Measurements from ENCODE around the gene TFF2. TPM values are rescaled to one million over a fixed set of nuclear protein-coding genes. Genes with fewer than 3 reads are reported as not detected.
A peak's percentile ranks its signal among the peaks of the same experiment; 100 is the strongest.

TFF2 gene
- total and polyA plus RNA-seq, 2 donors = 0.41 TPM; not detected in 1

- Histone ChIP-seq H3K4me3 (ENCODE audit: low read length in 2 of 2) (no peak overlapping the region), H3K9me3 (ENCODE audit: control insufficient read depth in 2 of 2, insufficient read depth in 1 of 2, low read length in 1 of 2) (no peaks in the 10 kb centered on the region), H3K36me3 (ENCODE audit: control insufficient read depth in 2 of 2, insufficient read depth in 2 of 2, low read length in 1 of 2) (no peaks in the 10 kb centered on the region), H3K4me1 (ENCODE audit: control insufficient read depth in 2 of 2, insufficient read depth in 2 of 2, low read length in 2 of 2) (peaks cover 9 to 46% of the 10 kb centered on the region in 2 donors), H3K27ac (ENCODE audit: low read depth in 1 of 2, low read length in 1 of 2) (no peak overlapping the region), H3K27me3 (ENCODE audit: control insufficient read depth in 2 of 2, insufficient read depth in 1 of 2, low read length in 1 of 2) (peaks cover 0 to 2% of the 10 kb centered on the region in 2 donors)
- 70% methylated on average over 17 of the region's 17 CpGs for WGBS
- no peak for DNase-seq (ENCODE audit: low read depth in 6 of 9, low spot score in 9 of 9)
These were observed 42.5 kb downstream of the TFF2 start for GRCh38 chr21:42308161-42308913.

- H3K4me3 ChIP-seq (ENCODE audit: low read length in 2 of 2) = no peak overlapping the region
- H3K9me3 ChIP-seq (ENCODE audit: control insufficient read depth in 2 of 2, insufficient read depth in 1 of 2, low read length in 1 of 2) = no peaks in the 10 kb centered on the region
- DNase-seq (ENCODE audit: low read depth in 6 of 9, low spot score in 9 of 9) = no peak
- H3K27ac ChIP-seq (ENCODE audit: low read depth in 1 of 2, low read length in 1 of 2) = no peak overlapping the region
- H3K36me3 ChIP-seq (ENCODE audit: control insufficient read depth in 2 of 2, insufficient read depth in 2 of 2, low read length in 1 of 2) = no peaks in the 10 kb centered on the region
- WGBS = 67% methylated on average over 5 of the region's 5 CpGs
- peaks cover 9 to 51% of the 10 kb centered on the region in 2 donors for H3K4me1 ChIP-seq (ENCODE audit: control insufficient read depth in 2 of 2, insufficient read depth in 2 of 2, low read length in 2 of 2)
- H3K27me3 ChIP-seq (ENCODE audit: control insufficient read depth in 2 of 2, insufficient read depth in 1 of 2, low read length in 1 of 2) = peaks cover 0 to 2% of the 10 kb centered on the region in 2 donors
These were observed 43.7 kb downstream of the TFF2 start for GRCh38 chr21:42307106-42307505.

GRCh38 chr21:42306366-42307035 lies 44.3 kb downstream of the TFF2 start:
- H3K27me3 ChIP-seq (ENCODE audit: control insufficient read depth in 2 of 2, insufficient read depth in 1 of 2, low read length in 1 of 2) = peaks cover 0 to 2% of the 10 kb centered on the region in 2 donors
- WGBS = 44% methylated on average over 17 of the region's 17 CpGs
- no peak overlapping the region for H3K27ac ChIP-seq (ENCODE audit: low read depth in 1 of 2, low read length in 1 of 2)
- no peaks in the 10 kb centered on the region for H3K9me3 ChIP-seq (ENCODE audit: control insufficient read depth in 2 of 2, insufficient read depth in 1 of 2, low read length in 1 of 2)
- no peak overlapping the region for H3K4me3 ChIP-seq (ENCODE audit: low read length in 2 of 2)
- DNase-seq (ENCODE audit: low read depth in 6 of 9, low spot score in 9 of 9) = peak in 1 of 9 donors; percentile 64
- H3K36me3 ChIP-seq (ENCODE audit: control insufficient read depth in 2 of 2, insufficient read depth in 2 of 2, low read length in 1 of 2) = no peaks in the 10 kb centered on the region
- peaks cover 9 to 57% of the 10 kb centered on the region in 2 donors for H3K4me1 ChIP-seq (ENCODE audit: control insufficient read depth in 2 of 2, insufficient read depth in 2 of 2, low read length in 2 of 2)

DNA sequence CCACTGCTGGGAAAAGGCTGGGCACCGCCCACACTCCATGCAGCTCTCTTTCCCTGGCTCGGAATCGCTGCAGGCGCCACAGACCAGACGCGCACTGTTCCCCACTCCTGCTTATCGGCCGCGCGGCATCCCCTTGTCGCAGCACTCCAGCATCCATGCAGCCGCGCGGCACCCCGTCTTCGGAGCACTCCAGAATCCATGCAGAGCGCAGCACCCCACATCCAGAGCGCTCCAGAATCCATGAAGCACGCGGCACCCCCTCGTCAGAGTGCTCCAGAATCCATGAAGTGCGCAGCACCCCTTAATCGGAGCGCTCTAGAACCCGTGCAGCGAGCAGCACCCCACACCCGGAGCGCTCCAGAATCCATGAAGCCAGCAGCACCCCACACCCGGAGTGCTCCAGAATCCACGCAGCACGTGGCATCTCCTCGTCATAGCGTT lies 45.1 kb downstream of the TFF2 start:
- H3K27me3 ChIP-seq (ENCODE audit: control insufficient read depth in 2 of 2, insufficient read depth in 1 of 2, low read length in 1 of 2) = peaks cover 0 to 2% of the 10 kb centered on the region in 2 donors
- no peak for DNase-seq (ENCODE audit: low read depth in 6 of 9, low spot score in 9 of 9)
- no peak overlapping the region for H3K4me3 ChIP-seq (ENCODE audit: low read length in 2 of 2)
- 98% methylated on average over 33 of the region's 33 CpGs for WGBS
- no peak overlapping the region for H3K27ac ChIP-seq (ENCODE audit: low read depth in 1 of 2, low read length in 1 of 2)
- H3K4me1 ChIP-seq (ENCODE audit: control insufficient read depth in 2 of 2, insufficient read depth in 2 of 2, low read length in 2 of 2) = peaks cover 9 to 63% of the 10 kb centered on the region in 2 donors
- no peaks in the 10 kb centered on the region for H3K36me3 ChIP-seq (ENCODE audit: control insufficient read depth in 2 of 2, insufficient read depth in 2 of 2, low read length in 1 of 2)
- H3K9me3 ChIP-seq (ENCODE audit: control insufficient read depth in 2 of 2, insufficient read depth in 1 of 2, low read length in 1 of 2) = no peaks in the 10 kb centered on the region

DNA sequence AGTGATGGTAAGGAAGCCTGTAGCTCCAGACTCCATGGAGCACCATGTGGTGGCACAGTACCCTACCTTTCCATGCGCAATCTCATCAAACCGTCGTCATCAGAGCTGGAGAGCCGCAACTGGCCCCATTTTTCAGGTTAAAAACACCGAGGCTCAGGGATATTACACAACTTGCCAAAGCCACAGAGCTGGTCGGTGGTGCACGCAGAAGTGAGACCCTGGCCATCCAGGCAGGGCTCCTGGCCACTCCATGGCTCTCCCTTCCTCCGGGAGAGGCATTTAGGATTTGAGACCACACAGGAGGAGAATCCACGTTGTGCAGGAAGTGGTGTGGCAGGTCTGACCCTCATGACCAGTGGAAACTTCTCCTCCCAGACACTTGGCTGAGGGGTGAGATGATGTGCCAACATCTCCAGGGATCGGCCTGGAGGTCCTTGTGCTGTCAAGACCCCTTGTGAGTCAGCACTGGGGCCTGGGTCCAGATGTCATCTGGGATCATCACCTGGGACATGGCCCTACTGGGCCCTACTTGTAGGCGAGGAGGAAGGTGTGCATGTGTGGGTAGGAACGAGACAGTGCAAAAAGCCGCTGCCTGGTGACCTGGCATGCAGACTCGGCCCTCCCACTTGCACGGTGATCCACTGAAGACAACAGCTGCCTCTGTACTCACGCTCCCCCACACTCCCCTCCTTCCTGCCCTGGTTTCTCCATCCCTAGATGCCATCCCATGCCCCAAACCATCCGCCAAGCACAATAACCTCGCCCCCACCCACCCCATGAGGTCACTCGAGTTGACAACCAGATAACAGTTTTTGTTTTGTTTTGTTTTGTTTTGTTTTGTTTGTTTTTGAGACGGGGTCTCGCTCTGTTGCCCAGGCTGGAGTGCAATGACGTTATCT lies 46.0 kb downstream of the TFF2 start:
- DNase-seq (ENCODE audit: low read depth in 6 of 9, low spot score in 9 of 9) = no peak
- H3K27me3 ChIP-seq (ENCODE audit: control insufficient read depth in 2 of 2, insufficient read depth in 1 of 2, low read length in 1 of 2) = peaks cover 0 to 2% of the 10 kb centered on the region in 2 donors

GRCh38 chr21:42303443-42303842 lies 47.4 kb downstream of the TFF2 start:
- H3K4me3 ChIP-seq (ENCODE audit: low read length in 2 of 2) = no peak overlapping the region
- no peak for DNase-seq (ENCODE audit: low read depth in 6 of 9, low spot score in 9 of 9)
- peaks cover 0 to 2% of the 10 kb centered on the region in 2 donors for H3K27me3 ChIP-seq (ENCODE audit: control insufficient read depth in 2 of 2, insufficient read depth in 1 of 2, low read length in 1 of 2)
- WGBS = 83% methylated on average over 3 of the region's 3 CpGs
- peaks cover 0 to 3% of the 10 kb centered on the region in 2 donors for H3K36me3 ChIP-seq (ENCODE audit: control insufficient read depth in 2 of 2, insufficient read depth in 2 of 2, low read length in 1 of 2)
- H3K4me1 ChIP-seq (ENCODE audit: control insufficient read depth in 2 of 2, insufficient read depth in 2 of 2, low read length in 2 of 2) = peaks cover 17 to 68% of the 10 kb centered on the region in 2 donors
- H3K27ac ChIP-seq (ENCODE audit: low read depth in 1 of 2, low read length in 1 of 2) = no peak overlapping the region
- H3K9me3 ChIP-seq (ENCODE audit: control insufficient read depth in 2 of 2, insufficient read depth in 1 of 2, low read length in 1 of 2) = no peaks in the 10 kb centered on the region

More for the DNA sequence above, 46.0 kb downstream of the TFF2 start:
- H3K27ac ChIP-seq (ENCODE audit: low read depth in 1 of 2, low read length in 1 of 2) = no peak overlapping the region
- no peaks in the 10 kb centered on the region for H3K9me3 ChIP-seq (ENCODE audit: control insufficient read depth in 2 of 2, insufficient read depth in 1 of 2, low read length in 1 of 2)
- H3K4me1 ChIP-seq (ENCODE audit: control insufficient read depth in 2 of 2, insufficient read depth in 2 of 2, low read length in 2 of 2) = peaks cover 11 to 65% of the 10 kb centered on the region in 2 donors
- 97% methylated on average over 22 of the region's 22 CpGs for WGBS
- no peaks in the 10 kb centered on the region for H3K36me3 ChIP-seq (ENCODE audit: control insufficient read depth in 2 of 2, insufficient read depth in 2 of 2, low read length in 1 of 2)
- no peak overlapping the region for H3K4me3 ChIP-seq (ENCODE audit: low read length in 2 of 2)

DNA sequence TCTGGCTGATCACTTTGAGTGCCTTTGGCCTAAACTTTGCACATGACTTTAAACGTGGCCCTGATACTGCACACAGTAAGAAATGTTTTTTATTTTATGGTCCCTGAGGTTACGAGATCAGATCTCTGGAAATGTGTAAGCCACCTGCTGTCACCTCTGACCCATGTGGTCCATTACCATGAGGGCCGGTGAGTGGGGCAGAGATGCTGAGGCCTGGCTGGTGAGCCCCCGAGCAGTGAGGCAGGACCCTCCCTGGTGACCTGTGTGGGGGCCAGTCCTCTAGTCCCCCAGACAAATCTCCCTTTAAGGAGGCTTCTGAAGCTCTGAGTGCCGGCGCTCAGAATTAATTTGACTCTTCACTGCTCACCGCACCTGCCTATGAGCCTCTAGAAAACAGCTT lies 48.0 kb downstream of the TFF2 start:
- H3K27me3 ChIP-seq (ENCODE audit: control insufficient read depth in 2 of 2, insufficient read depth in 1 of 2, low read length in 1 of 2) = peaks cover 0 to 2% of the 10 kb centered on the region in 2 donors
- H3K4me3 ChIP-seq (ENCODE audit: low read length in 2 of 2) = no peak overlapping the region
- peaks cover 17 to 67% of the 10 kb centered on the region in 2 donors for H3K4me1 ChIP-seq (ENCODE audit: control insufficient read depth in 2 of 2, insufficient read depth in 2 of 2, low read length in 2 of 2)
- WGBS = 85% methylated on average over 7 of the region's 7 CpGs
- peak overlapping the region in 1 of 2 donors; percentile 2 for H3K27ac ChIP-seq (ENCODE audit: low read depth in 1 of 2, low read length in 1 of 2)
- H3K9me3 ChIP-seq (ENCODE audit: control insufficient read depth in 2 of 2, insufficient read depth in 1 of 2, low read length in 1 of 2) = no peaks in the 10 kb centered on the region
- peaks cover 0 to 3% of the 10 kb centered on the region in 2 donors for H3K36me3 ChIP-seq (ENCODE audit: control insufficient read depth in 2 of 2, insufficient read depth in 2 of 2, low read length in 1 of 2)
- DNase-seq (ENCODE audit: low read depth in 6 of 9, low spot score in 9 of 9) = no peak

DNA sequence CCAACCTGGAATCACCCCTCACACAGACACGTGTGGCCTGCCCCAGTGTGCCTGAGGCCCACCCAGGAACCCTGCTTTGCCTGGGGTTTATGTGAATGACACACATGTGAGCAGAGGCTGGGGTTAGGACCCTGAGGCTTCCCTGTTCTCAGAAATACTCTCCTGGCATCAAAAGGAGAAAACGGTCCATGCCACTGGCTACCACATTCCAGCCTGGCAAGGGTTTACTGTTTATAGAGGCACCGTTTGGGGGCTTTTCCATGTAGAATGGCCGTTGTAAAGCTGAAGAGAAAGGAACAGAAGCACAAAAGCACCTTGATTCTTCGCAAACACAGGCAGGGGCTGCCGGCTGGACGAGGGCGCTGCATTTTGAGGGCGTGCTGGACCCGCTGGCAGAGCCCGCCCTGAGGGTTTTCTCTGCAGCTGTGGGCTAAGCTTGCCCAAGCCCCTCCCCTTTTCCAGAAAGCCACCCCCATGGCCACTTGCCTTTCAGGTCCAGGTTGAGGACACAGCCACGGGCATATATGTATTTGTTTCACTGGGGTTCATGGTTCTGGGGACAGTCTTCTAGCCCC lies 48.6 kb downstream of the TFF2 start:
- peaks cover 0 to under 1% of the 10 kb centered on the region in 2 donors for H3K27me3 ChIP-seq (ENCODE audit: control insufficient read depth in 2 of 2, insufficient read depth in 1 of 2, low read length in 1 of 2)
- 88% methylated on average over 12 of the region's 12 CpGs for WGBS
- H3K9me3 ChIP-seq (ENCODE audit: control insufficient read depth in 2 of 2, insufficient read depth in 1 of 2, low read length in 1 of 2) = no peaks in the 10 kb centered on the region
- H3K4me3 ChIP-seq (ENCODE audit: low read length in 2 of 2) = no peak overlapping the region
- peaks cover 2 to 3% of the 10 kb centered on the region in 2 donors for H3K36me3 ChIP-seq (ENCODE audit: control insufficient read depth in 2 of 2, insufficient read depth in 2 of 2, low read length in 1 of 2)
- H3K27ac ChIP-seq (ENCODE audit: low read depth in 1 of 2, low read length in 1 of 2) = peak overlapping the region in 1 of 2 donors; percentile 2
- DNase-seq (ENCODE audit: low read depth in 6 of 9, low spot score in 9 of 9) = no peak
- peaks cover 15 to 68% of the 10 kb centered on the region in 2 donors for H3K4me1 ChIP-seq (ENCODE audit: control insufficient read depth in 2 of 2, insufficient read depth in 2 of 2, low read length in 2 of 2)

All from thymus (tissue), 11 donors.